Naive B cell (primary cell): ENCODE results near the gene GABRB2. TPM values are rescaled to one million over a fixed set of nuclear protein-coding genes. Genes with fewer than 3 reads are reported as not detected.
"Not testable (repeated sequence)": the region's sequence is repeated elsewhere in the genome, so short reads cannot be mapped to it uniquely, and the experiment has no call there.

ENCODE experiments used
- ATAC-seq, 2 donors: fragments of 150-1000 bp; cut with Tn5 transposase; 2 replicates each; pipeline ENCODE4 v1.10.0; 2021; ENCODE audit warnings: low read depth in 2 of 2, mild to moderate bottlenecking in 2 of 2, moderate library complexity in 2 of 2
- DNase-seq: peaks from one replicate; pipeline ENCODE4 v3.0.0; 2022
- H3K27ac Mint-ChIP-seq, 6 donors: one replicate each; pipeline ENCODE4 v1.8.0; 2020 to 2022; ENCODE audit warnings: mild to moderate bottlenecking in 6 of 6, mixed read lengths in 6 of 6, moderate library complexity in 5 of 6, inconsistent platforms in 2 of 6
- H3K27me3 Mint-ChIP-seq, 3 donors: one replicate each; pipeline ENCODE4 v1.8.0; 2021 to 2022; ENCODE audit warnings: mixed read lengths in 3 of 3, mild to moderate bottlenecking in 1 of 3
- H3K36me3 Mint-ChIP-seq, 2 donors: one replicate each; pipeline ENCODE4 v1.8.0; 2020 to 2022; ENCODE audit warnings: mixed read lengths in 2 of 2, inconsistent platforms in 1 of 2, mild to moderate bottlenecking in 1 of 2
- H3K4me1 Mint-ChIP-seq, 3 donors: one replicate each; pipeline ENCODE4 v1.8.0; 2020 to 2022; ENCODE audit warnings: mixed read lengths in 3 of 3, inconsistent platforms in 1 of 3, mild to moderate bottlenecking in 1 of 3, moderate library complexity in 1 of 3
- H3K4me3 Mint-ChIP-seq, 8 donors: one replicate each; pipeline ENCODE4 v1.8.0; 2020 to 2022; ENCODE audit warnings: mild to moderate bottlenecking in 8 of 8, mixed read lengths in 8 of 8, moderate library complexity in 8 of 8, inconsistent platforms in 2 of 8
- H3K9me3 Mint-ChIP-seq, 7 donors: one replicate each; pipeline ENCODE4 v1.8.0; 2020 to 2022; ENCODE audit warnings: mixed read lengths in 7 of 7, mild to moderate bottlenecking in 5 of 7, inconsistent platforms in 2 of 7, moderate library complexity in 1 of 7
- polyA plus RNA-seq, 6 donors: library from polyadenylated mRNA; unstranded; fragments of 300-500 nt; fragmentation: Illumina TruSeq; gene quantifications; one replicate each; pipeline ENCODE4 v1.2.3, GENCODE V29; 2021; ENCODE audit warnings: low read depth in 6 of 6

Gene GABRB2
- polyA plus RNA-seq, 6 donors from 2014 or later: 0.11 to 0.58 (median 0.21) TPM; not detected in 2

GRCh38 chr5:161544350-161544765, 2.2 kb downstream of the GABRB2 start:
- H3K36me3 Mint-ChIP-seq: peaks cover 0 to 17% of the 10 kb centered on the region in 2 donors
- peaks cover 0 to 5% (median 2%) of the 10 kb centered on the region in 7 donors for H3K9me3 Mint-ChIP-seq
- DNase-seq (no peak), ATAC-seq (no peak)
- H3K27me3 Mint-ChIP-seq: peaks cover 48 to 52% (median 51%) of the 10 kb centered on the region in 3 donors
- peaks cover 20 to 28% (median 23%) of the 10 kb centered on the region in 3 donors for H3K4me1 Mint-ChIP-seq
- peak overlapping the region in 2 of 8 donors; percentile 36 to 47 for H3K4me3 Mint-ChIP-seq
- peak overlapping the region in 1 of 6 donors; percentile 54 for H3K27ac Mint-ChIP-seq

DNA sequence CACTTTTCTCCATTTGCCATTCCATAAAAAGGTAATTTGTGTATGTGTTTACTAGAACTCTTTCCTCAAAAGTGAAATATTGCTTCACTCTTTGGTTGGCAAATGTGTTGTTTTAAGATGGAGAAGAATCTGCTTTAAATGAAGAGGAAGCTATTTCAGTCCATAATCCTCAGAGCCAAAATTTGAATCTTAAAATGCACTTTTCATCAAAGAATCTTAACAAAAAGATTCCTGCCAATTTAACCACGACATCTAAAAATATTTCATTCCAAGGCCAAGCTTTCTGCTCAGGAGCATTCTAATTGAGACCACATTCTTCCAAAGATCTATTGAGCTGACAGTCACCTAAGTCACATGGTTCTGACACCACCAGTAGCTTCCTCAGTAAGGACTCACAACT, 7.5 kb downstream of the GABRB2 start:
- Mint-ChIP-seq H3K4me3 (no peak overlapping the region), H3K36me3 (no peaks in the 10 kb centered on the region), H3K27me3 (peaks cover 0 to 10% (median 5%) of the 10 kb centered on the region in 3 donors), H3K4me1 (no peaks in the 10 kb centered on the region), H3K27ac (no peak overlapping the region), H3K9me3 (peaks cover 0 to 6% (median 1%) of the 10 kb centered on the region in 7 donors)
- DNase-seq: no peak
- ATAC-seq: no peak

- no peak for ATAC-seq
- Mint-ChIP-seq H3K4me3 (no peak overlapping the region), H3K36me3 (no peaks in the 10 kb centered on the region)
These were observed 10.8 kb downstream of the GABRB2 start for GRCh38 chr5:161535762-161536161.

DNA sequence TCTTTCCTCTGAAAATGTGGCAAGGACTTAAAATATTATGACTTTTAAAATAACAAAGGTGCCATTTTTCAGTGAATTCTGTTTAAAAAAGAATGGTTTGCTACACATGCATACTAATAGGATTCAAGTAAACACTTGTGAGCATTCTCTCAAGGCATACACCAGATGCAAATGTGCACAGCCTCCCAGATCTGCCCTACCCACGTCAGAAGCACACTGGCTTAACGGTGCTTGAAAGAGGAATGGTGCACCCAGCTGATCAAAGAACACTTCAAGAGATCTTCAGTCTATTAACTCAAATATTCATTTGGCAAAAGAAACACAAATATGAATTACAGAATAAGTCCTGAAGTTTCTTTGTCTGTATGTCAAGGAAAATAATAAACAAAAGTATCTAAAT, 15.8 kb downstream of the GABRB2 start:
- no peaks in the 10 kb centered on the region for H3K27me3 Mint-ChIP-seq
- no peak overlapping the region for H3K4me3 Mint-ChIP-seq
- peaks cover 0 to 2% (median 0%) of the 10 kb centered on the region in 7 donors for H3K9me3 Mint-ChIP-seq
- H3K4me1 Mint-ChIP-seq: no peaks in the 10 kb centered on the region
- no peak for DNase-seq
- H3K27ac Mint-ChIP-seq: no peak overlapping the region
- ATAC-seq: no peak
- no peaks in the 10 kb centered on the region for H3K36me3 Mint-ChIP-seq

More at GRCh38 chr5:161535762-161536161, 10.8 kb downstream of the GABRB2 start:
- Mint-ChIP-seq H3K4me1 (no peaks in the 10 kb centered on the region), H3K27ac (no peak overlapping the region), H3K9me3 (peaks cover 0 to 6% (median 0%) of the 10 kb centered on the region in 7 donors), H3K27me3 (peaks cover 0 to 5% (median 0%) of the 10 kb centered on the region in 3 donors)
- DNase-seq: no peak

GRCh38 chr5:161513942-161514341, 32.6 kb downstream of the GABRB2 start:
- peaks cover 0 to 8% of the 10 kb centered on the region in 2 donors for H3K36me3 Mint-ChIP-seq
- peaks cover 2 to 11% (median 6%) of the 10 kb centered on the region in 7 donors for H3K9me3 Mint-ChIP-seq

GRCh38 chr5:161507591-161507990, 38.9 kb downstream of the GABRB2 start:
- ATAC-seq: no peak

More at GRCh38 chr5:161513942-161514341, 32.6 kb downstream of the GABRB2 start:
- no peak overlapping the region for H3K27ac Mint-ChIP-seq
- ATAC-seq: no peak
- no peaks in the 10 kb centered on the region for H3K27me3 Mint-ChIP-seq
- DNase-seq: no peak
- H3K4me3 Mint-ChIP-seq: no peak overlapping the region
- H3K4me1 Mint-ChIP-seq: no peaks in the 10 kb centered on the region

DNA sequence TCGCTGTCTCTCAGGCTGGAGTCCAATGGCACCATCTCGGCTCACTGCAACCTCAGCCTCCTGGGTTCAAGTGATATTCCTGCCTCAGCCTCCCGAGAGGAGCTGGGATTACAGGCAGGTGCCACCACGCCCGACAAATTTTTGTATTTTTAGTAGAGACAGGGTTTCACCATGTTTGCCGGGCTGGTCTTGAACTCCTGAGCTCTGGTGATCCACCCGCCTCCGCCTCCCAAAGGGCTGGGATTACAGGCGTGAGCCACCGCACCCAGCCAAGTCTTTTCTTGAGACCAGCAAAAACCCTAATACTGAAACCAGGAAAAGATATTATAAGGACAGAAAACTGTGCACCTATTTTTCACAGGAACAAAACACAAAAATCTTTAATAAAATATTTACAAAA, 41.4 kb downstream of the GABRB2 start:
- not testable (repeated sequence) for H3K4me3 Mint-ChIP-seq, H3K27ac Mint-ChIP-seq, H3K27me3 Mint-ChIP-seq, ATAC-seq, H3K4me1 Mint-ChIP-seq, DNase-seq, H3K9me3 Mint-ChIP-seq, H3K36me3 Mint-ChIP-seq

More at GRCh38 chr5:161507591-161507990, 38.9 kb downstream of the GABRB2 start:
- H3K27me3 Mint-ChIP-seq: peaks cover 0 to 2% (median 0%) of the 10 kb centered on the region in 3 donors
- no peak overlapping the region for H3K27ac Mint-ChIP-seq
- peaks cover 0 to 3% (median 1%) of the 10 kb centered on the region in 7 donors for H3K9me3 Mint-ChIP-seq
- H3K36me3 Mint-ChIP-seq: peaks cover 0 to 3% of the 10 kb centered on the region in 2 donors
- no peaks in the 10 kb centered on the region for H3K4me1 Mint-ChIP-seq
- DNase-seq: no peak
- H3K4me3 Mint-ChIP-seq: no peak overlapping the region

- no peak for DNase-seq
- no peak for ATAC-seq
- no peak overlapping the region for H3K4me3 Mint-ChIP-seq
- H3K36me3 Mint-ChIP-seq: peaks cover 0 to 8% of the 10 kb centered on the region in 2 donors
- peaks cover 4 to 14% (median 10%) of the 10 kb centered on the region in 7 donors for H3K9me3 Mint-ChIP-seq
- no peak overlapping the region for H3K27ac Mint-ChIP-seq
- H3K4me1 Mint-ChIP-seq: no peaks in the 10 kb centered on the region
- H3K27me3 Mint-ChIP-seq: peaks cover 0 to 4% (median 0%) of the 10 kb centered on the region in 3 donors
These were observed 48.0 kb downstream of the GABRB2 start for GRCh38 chr5:161498531-161498930.

GRCh38 chr5:161483721-161484120, 62.8 kb downstream of the GABRB2 start:
- DNase-seq: no peak
- H3K27ac Mint-ChIP-seq: no peak overlapping the region
- no peak for ATAC-seq
- no peaks in the 10 kb centered on the region for H3K4me1 Mint-ChIP-seq
- H3K27me3 Mint-ChIP-seq: no peaks in the 10 kb centered on the region
- no peak overlapping the region for H3K4me3 Mint-ChIP-seq
- peaks cover 0 to 9% (median 0%) of the 10 kb centered on the region in 7 donors for H3K9me3 Mint-ChIP-seq
- no peaks in the 10 kb centered on the region for H3K36me3 Mint-ChIP-seq

DNA sequence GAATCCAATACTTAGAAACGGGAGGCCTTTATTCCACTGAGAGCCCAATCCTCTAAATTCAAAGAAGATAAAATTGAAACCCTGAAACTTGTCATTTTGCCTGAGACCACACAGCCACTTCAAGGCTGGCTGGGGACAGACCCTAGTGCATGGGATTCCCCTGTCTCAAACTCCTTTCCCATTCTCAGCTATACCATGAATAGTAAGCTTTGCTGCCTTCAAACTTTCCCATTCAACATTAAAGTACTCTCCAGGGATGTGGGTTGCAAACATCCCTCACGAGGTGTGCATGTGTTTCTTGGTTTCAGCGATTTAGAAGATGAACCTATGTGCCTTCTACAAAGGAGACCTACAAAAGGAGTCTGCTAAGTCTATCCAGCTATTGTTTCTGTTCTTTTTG, 64.6 kb downstream of the GABRB2 start:
- DNase-seq (no peak), ATAC-seq (no peak)
- no peaks in the 10 kb centered on the region for H3K27me3 Mint-ChIP-seq
- no peak overlapping the region for H3K27ac Mint-ChIP-seq
- H3K4me1 Mint-ChIP-seq: no peaks in the 10 kb centered on the region
- no peak overlapping the region for H3K4me3 Mint-ChIP-seq
- no peaks in the 10 kb centered on the region for H3K36me3 Mint-ChIP-seq
- peaks cover 0 to 9% (median 0%) of the 10 kb centered on the region in 7 donors for H3K9me3 Mint-ChIP-seq

DNA sequence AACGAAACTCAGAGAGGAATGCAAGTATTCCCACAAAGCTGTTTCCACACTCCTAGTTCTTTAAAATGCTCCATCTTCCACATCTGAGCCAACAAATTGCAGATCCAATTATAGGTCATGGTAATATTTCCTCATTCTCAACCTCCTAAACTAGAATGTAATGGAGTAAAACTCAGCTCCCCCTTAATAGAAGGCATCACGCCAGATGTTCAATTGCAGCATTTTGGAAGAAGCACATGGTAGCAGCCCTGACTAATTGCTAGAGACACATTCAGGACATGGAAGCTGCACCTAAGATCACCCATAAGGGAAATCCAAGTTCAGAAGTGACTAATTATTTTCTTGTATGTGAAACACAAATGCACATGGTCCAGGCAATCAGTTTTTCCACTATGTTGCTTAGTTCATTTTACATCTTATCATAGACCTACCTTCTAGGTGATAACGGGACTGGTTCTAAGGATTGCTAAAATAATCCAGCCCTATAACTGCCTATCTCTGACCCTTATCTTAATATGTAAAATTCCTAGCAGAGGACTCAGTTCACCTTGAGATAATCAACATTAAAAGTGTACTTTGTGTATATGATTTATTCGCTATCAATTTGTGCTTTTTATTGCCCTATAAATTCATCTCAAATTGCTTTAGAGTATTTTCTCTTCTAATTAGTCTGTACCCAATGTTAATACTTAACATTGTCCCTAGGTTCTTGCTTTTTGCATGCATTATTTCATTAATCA, 75.1 kb downstream of the GABRB2 start:
- peaks cover 0 to 10% (median 2%) of the 10 kb centered on the region in 7 donors for H3K9me3 Mint-ChIP-seq
- no peaks in the 10 kb centered on the region for H3K4me1 Mint-ChIP-seq
- no peaks in the 10 kb centered on the region for H3K36me3 Mint-ChIP-seq
- DNase-seq (no peak), ATAC-seq (no peak)
- no peak overlapping the region for H3K27ac Mint-ChIP-seq
- H3K27me3 Mint-ChIP-seq: no peaks in the 10 kb centered on the region
- H3K4me3 Mint-ChIP-seq: no peak overlapping the region

DNA sequence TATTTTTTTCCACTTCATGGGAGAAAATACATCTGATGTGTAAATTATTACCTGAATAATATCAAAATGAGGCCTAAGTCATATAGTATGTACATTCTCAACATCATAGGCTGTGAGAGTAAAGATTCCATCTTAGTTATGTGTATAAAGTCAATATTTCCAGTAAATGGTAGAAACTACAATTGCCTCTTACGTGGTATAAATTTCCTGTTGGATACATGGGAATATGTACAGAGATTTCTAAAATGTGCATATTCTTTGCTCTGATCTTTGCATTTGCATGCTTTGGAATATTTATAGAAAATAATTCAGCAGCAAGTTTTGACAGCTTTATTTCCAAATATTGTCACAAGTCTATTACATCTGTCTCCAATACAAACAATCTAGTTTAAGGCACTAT, 78.8 kb downstream of the GABRB2 start:
- Mint-ChIP-seq H3K36me3 (no peaks in the 10 kb centered on the region), H3K4me3 (no peak overlapping the region), H3K4me1 (no peaks in the 10 kb centered on the region), H3K27ac (no peak overlapping the region), H3K27me3 (no peaks in the 10 kb centered on the region), H3K9me3 (no peaks in the 10 kb centered on the region)
- ATAC-seq (no peak), DNase-seq (no peak)

DNA sequence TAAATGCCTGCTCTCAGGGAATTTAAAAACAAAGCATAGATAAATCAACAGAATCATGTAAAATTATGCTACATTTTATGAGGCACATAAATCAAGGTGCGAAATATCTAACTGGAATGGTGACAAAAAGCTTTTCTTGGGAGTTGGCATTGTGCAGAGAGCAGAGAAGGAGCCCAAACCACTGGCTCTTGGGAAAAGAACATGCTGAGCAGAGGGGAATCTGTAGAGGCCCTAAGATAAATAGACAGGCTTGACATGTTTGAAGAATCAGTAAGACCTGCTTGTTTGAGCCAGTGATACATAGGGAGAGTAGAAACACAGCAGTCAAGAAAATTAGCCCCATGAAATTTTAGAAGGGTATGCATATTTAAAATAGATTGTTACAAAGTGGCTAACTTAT, 85.8 kb downstream of the GABRB2 start:
- Mint-ChIP-seq H3K4me3 (no peak overlapping the region), H3K9me3 (peaks cover 0 to 3% (median 0%) of the 10 kb centered on the region in 7 donors), H3K4me1 (no peaks in the 10 kb centered on the region), H3K27me3 (peaks cover 0 to 3% (median 0%) of the 10 kb centered on the region in 3 donors), H3K36me3 (no peaks in the 10 kb centered on the region), H3K27ac (no peak overlapping the region)
- DNase-seq: no peak
- ATAC-seq: no peak

DNA sequence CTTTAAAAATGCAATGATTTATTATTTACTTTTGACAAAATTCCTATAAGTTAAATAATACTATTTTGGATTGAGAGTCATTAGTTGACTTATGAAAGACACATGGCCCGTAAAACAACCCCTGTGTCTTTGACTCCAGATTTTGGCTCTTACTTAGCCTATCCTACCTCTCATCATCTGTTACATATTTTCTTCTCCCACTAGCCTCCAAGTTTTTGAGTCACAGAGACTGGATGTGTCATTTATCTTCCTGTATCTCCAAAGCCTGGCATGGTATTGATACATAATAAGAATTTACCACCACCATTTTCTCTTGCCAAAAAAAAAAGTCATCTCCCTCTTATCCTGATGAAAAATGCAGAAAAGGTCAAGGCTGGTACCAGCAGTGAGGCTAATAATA, 99.9 kb downstream of the GABRB2 start:
- no peak overlapping the region for H3K4me3 Mint-ChIP-seq
- peaks cover 0 to 2% (median 0%) of the 10 kb centered on the region in 7 donors for H3K9me3 Mint-ChIP-seq
- H3K4me1 Mint-ChIP-seq: no peaks in the 10 kb centered on the region
- DNase-seq: no peak
- no peak overlapping the region for H3K27ac Mint-ChIP-seq
- ATAC-seq: no peak
- no peaks in the 10 kb centered on the region for H3K27me3 Mint-ChIP-seq
- H3K36me3 Mint-ChIP-seq: no peaks in the 10 kb centered on the region
